Stimulated activated CD4-positive, alpha-beta T cell treated with anti-CD3 and anti-CD28 coated beads, Interleukin-1b, Interleukin-23, amount 100 ng/mL, for 24 hours (primary cell): Measurements from ENCODE around the gene PPP1R12B.
"Not testable (repeated sequence)": the region's sequence is repeated elsewhere in the genome, so short reads cannot be mapped to it uniquely, and the experiment has no call there.

Source experiments
- DNase-seq, 4 experiments: peaks; one replicate each; pipeline ENCODE4 v3.0.0-alpha.2; 2020; ENCODE audit warnings: low read depth in 4 of 4, low spot score in 1 of 4

PPP1R12B gene

GRCh38 chr1:202577381-202577780 lies 228.9 kb downstream of the PPP1R12B start:
- DNase-seq, result no peak

- DNase-seq, result no peak
These were observed 229.6 kb downstream of the PPP1R12B start for GRCh38 chr1:202578001-202578504.

- no peak for DNase-seq
These were observed 230.1 kb downstream of the PPP1R12B start for GRCh38 chr1:202578565-202578964.

- DNase-seq, result no peak
These were observed 231.3 kb downstream of the PPP1R12B start for GRCh38 chr1:202579806-202580205.

GRCh38 chr1:202580619-202581018 lies 232.1 kb downstream of the PPP1R12B start:
- no peak for DNase-seq

- not testable (repeated sequence) for DNase-seq
These were observed 233.9 kb downstream of the PPP1R12B start for GRCh38 chr1:202582350-202582749.

GRCh38 chr1:202584707-202585589 lies 236.4 kb downstream of the PPP1R12B start:
- DNase-seq, result no peak

- DNase-seq, result no peak
These were observed 237.1 kb downstream of the PPP1R12B start for GRCh38 chr1:202585590-202585933.

GRCh38 chr1:202586018-202586821 lies 237.7 kb downstream of the PPP1R12B start:
- no peak for DNase-seq

- DNase-seq, result no peak
These were observed 238.4 kb downstream of the PPP1R12B start for GRCh38 chr1:202586871-202587270.

GRCh38 chr1:202587859-202588485 lies 239.5 kb downstream of the PPP1R12B start:
- no peak for DNase-seq

- DNase-seq, result no peak
These were observed 240.1 kb downstream of the PPP1R12B start for GRCh38 chr1:202588503-202589189.

GRCh38 chr1:202589190-202589930 lies 240.9 kb downstream of the PPP1R12B start:
- no peak for DNase-seq

GRCh38 chr1:202590126-202590525 lies 241.6 kb downstream of the PPP1R12B start:
- no peak for DNase-seq

- DNase-seq, result no peak
These were observed 242.5 kb downstream of the PPP1R12B start for GRCh38 chr1:202590975-202591411.

- DNase-seq, result no peak
These were observed 243.0 kb downstream of the PPP1R12B start for GRCh38 chr1:202591515-202591914.

- DNase-seq, result no peak
These were observed 243.6 kb downstream of the PPP1R12B start for GRCh38 chr1:202592146-202592545.

- DNase-seq, result no peak
These were observed 245.3 kb downstream of the PPP1R12B start for GRCh38 chr1:202593845-202594244.

GRCh38 chr1:202596638-202597037 lies 248.1 kb downstream of the PPP1R12B start:
- DNase-seq, result no peak

GRCh38 chr1:202597090-202597761 lies 248.7 kb downstream of the PPP1R12B start:
- no peak for DNase-seq
